Measurements from ENCODE around the gene CCDC85B. TPM values are rescaled to one million over a fixed set of nuclear protein-coding genes. Genes with fewer than 3 reads are reported as not detected.

The CCDC85B gene
- total and polyA plus RNA-seq, 4 donors, result 15.7 to 53.9 (median 36.8) TPM

GRCh38 chr11:65867284-65868071 lies 23.0 kb upstream of the CCDC85B start:
- H3K9me3 ChIP-seq (ENCODE audit: control insufficient read depth, insufficient read depth, low read length), result no peaks in the 10 kb centered on the region
- peaks cover 29% of the 10 kb centered on the region for H3K4me1 ChIP-seq (ENCODE audit: control insufficient read depth, insufficient read depth, low read length)
- peaks cover 81% of the 10 kb centered on the region for H3K36me3 ChIP-seq (ENCODE audit: control insufficient read depth, insufficient read depth, low read length)
- 20% methylated on average over 19 of the region's 29 CpGs for WGBS (ENCODE audit: insufficient coverage)
- no peaks in the 10 kb centered on the region for H3K27me3 ChIP-seq (ENCODE audit: control insufficient read depth, insufficient read depth, low read length)
- peak in 2 of 6 donors; percentile 63 to 76 for DNase-seq (ENCODE audit: low read depth in 4 of 6, low spot score in 6 of 6)
- no peak overlapping the region for H3K4me3 ChIP-seq (ENCODE audit: low read depth, low read length)
- H3K27ac ChIP-seq (ENCODE audit: low read depth, low read length), result no peak overlapping the region

DNA sequence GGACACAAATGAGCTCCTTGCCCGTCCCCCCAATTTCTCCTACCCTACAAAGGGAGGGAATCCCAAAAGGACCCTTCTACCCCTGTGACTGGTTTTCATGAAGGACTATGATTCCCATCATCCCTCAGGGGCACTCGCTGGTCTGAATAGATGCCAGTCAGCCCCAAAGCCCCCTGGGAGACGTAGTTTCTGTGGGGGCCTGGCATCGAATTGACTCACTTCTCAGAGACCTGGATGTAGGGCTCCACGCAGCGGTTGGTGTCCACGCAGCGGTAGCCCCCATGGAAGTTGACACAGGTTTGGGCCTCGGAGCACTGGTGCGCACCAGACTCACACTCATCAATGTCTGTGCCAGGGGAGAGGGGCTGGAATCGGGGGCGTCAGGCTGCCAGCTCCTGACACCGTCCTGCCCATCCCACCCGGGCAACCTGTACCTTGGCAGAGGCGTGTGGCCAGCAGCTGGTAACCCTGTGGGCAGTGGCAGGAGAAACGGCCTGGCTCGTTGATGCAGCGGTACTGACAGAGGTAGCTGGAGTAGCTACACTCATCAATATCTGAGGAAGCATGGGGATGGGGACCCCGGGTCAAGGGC lies 22.3 kb upstream of the CCDC85B start:
- Histone ChIP-seq H3K4me1 (ENCODE audit: control insufficient read depth, insufficient read depth, low read length) (peaks cover 30% of the 10 kb centered on the region), H3K4me3 (ENCODE audit: low read depth, low read length) (no peak overlapping the region), H3K9me3 (ENCODE audit: control insufficient read depth, insufficient read depth, low read length) (no peaks in the 10 kb centered on the region), H3K27ac (ENCODE audit: low read depth, low read length) (no peak overlapping the region), H3K36me3 (ENCODE audit: control insufficient read depth, insufficient read depth, low read length) (peaks cover 74% of the 10 kb centered on the region), H3K27me3 (ENCODE audit: control insufficient read depth, insufficient read depth, low read length) (no peaks in the 10 kb centered on the region)
- DNase-seq (ENCODE audit: low read depth in 4 of 6, low spot score in 6 of 6), result peak in 2 of 6 donors; percentile 82 to 90
- WGBS (ENCODE audit: insufficient coverage), result 59% methylated on average over 17 of the region's 19 CpGs

DNA sequence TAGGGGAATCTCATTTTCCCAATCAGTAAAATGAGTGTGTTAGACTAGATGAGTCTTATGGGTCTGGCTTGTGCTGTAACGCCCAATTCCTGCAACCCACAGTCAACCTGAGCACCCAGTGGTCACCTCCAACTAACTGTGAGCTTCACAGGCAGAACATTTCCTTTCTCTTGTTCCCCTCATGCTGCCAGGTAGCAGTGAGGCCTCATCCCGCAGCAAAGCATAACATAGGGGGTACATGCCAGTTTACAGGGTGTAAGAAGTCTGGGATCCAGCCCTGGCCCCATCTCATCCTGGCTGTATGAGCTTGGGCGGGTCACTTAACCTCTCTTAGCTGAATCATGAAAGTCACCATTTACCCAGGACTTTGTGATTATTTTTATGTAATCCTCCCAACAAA lies 21.6 kb upstream of the CCDC85B start:
- no peaks in the 10 kb centered on the region for H3K27me3 ChIP-seq (ENCODE audit: control insufficient read depth, insufficient read depth, low read length)
- peaks cover 37% of the 10 kb centered on the region for H3K4me1 ChIP-seq (ENCODE audit: control insufficient read depth, insufficient read depth, low read length)
- no peak for DNase-seq (ENCODE audit: low read depth in 4 of 6, low spot score in 6 of 6)
- no peaks in the 10 kb centered on the region for H3K9me3 ChIP-seq (ENCODE audit: control insufficient read depth, insufficient read depth, low read length)
- H3K4me3 ChIP-seq (ENCODE audit: low read depth, low read length), result no peak overlapping the region
- H3K36me3 ChIP-seq (ENCODE audit: control insufficient read depth, insufficient read depth, low read length), result peaks cover 67% of the 10 kb centered on the region
- whole genome bisulfite sequencing (ENCODE audit: insufficient coverage), result 100% methylated on average over 2 of the region's 3 CpGs
- no peak overlapping the region for H3K27ac ChIP-seq (ENCODE audit: low read depth, low read length)

DNA sequence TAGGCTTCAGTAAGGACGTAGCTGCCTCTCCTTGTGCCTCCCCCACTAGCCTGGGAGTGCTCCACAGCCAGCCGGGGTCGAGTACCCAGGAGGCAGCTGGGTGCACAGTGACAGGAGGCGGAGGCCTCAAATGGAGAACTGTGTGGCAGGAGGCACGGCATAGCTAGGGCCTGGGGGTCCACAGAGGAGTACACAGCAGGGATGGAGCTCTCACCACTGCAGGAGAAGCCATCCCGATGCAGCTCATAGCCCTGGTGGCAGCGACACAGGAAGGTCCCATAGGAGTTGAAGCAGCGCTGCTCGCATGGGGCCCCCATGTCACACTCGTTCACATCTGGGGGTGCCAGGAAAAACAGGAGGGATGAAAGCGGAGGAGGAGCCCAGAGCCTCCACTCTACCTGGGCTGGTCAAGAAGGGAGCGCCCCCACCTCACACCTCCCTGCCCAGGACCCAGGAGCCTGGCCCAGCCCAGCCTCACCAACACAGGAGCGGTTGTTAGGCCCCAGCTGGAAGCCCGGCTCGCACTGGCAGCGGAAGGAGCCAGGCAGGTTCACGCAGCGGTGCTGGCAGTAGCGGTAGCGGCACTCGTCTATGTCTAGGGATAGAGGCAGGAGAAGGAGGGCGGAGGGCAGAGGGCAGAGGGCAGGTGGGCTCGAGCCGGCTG lies 20.7 kb upstream of the CCDC85B start:
- H3K27me3 ChIP-seq (ENCODE audit: control insufficient read depth, insufficient read depth, low read length), result no peaks in the 10 kb centered on the region
- no peaks in the 10 kb centered on the region for H3K9me3 ChIP-seq (ENCODE audit: control insufficient read depth, insufficient read depth, low read length)
- WGBS (ENCODE audit: insufficient coverage), result 82% methylated on average over 19 of the region's 24 CpGs
- no peak overlapping the region for H3K27ac ChIP-seq (ENCODE audit: low read depth, low read length)
- H3K4me1 ChIP-seq (ENCODE audit: control insufficient read depth, insufficient read depth, low read length), result peaks cover 39% of the 10 kb centered on the region
- H3K36me3 ChIP-seq (ENCODE audit: control insufficient read depth, insufficient read depth, low read length), result peaks cover 58% of the 10 kb centered on the region
- no peak for DNase-seq (ENCODE audit: low read depth in 4 of 6, low spot score in 6 of 6)
- H3K4me3 ChIP-seq (ENCODE audit: low read depth, low read length), result no peak overlapping the region

- no peaks in the 10 kb centered on the region for H3K9me3 ChIP-seq (ENCODE audit: control insufficient read depth, insufficient read depth, low read length)
- H3K36me3 ChIP-seq (ENCODE audit: control insufficient read depth, insufficient read depth, low read length), result peaks cover 53% of the 10 kb centered on the region
- no peak overlapping the region for H3K27ac ChIP-seq (ENCODE audit: low read depth, low read length)
- peaks cover 39% of the 10 kb centered on the region for H3K4me1 ChIP-seq (ENCODE audit: control insufficient read depth, insufficient read depth, low read length)
- no peak overlapping the region for H3K4me3 ChIP-seq (ENCODE audit: low read depth, low read length)
- no peaks in the 10 kb centered on the region for H3K27me3 ChIP-seq (ENCODE audit: control insufficient read depth, insufficient read depth, low read length)
- WGBS (ENCODE audit: insufficient coverage), result 92% methylated on average over 9 of the region's 11 CpGs
- DNase-seq (ENCODE audit: low read depth in 4 of 6, low spot score in 6 of 6), result no peak
Observed at GRCh38 chr11:65870307-65870658, 20.2 kb upstream of the CCDC85B start.

DNA sequence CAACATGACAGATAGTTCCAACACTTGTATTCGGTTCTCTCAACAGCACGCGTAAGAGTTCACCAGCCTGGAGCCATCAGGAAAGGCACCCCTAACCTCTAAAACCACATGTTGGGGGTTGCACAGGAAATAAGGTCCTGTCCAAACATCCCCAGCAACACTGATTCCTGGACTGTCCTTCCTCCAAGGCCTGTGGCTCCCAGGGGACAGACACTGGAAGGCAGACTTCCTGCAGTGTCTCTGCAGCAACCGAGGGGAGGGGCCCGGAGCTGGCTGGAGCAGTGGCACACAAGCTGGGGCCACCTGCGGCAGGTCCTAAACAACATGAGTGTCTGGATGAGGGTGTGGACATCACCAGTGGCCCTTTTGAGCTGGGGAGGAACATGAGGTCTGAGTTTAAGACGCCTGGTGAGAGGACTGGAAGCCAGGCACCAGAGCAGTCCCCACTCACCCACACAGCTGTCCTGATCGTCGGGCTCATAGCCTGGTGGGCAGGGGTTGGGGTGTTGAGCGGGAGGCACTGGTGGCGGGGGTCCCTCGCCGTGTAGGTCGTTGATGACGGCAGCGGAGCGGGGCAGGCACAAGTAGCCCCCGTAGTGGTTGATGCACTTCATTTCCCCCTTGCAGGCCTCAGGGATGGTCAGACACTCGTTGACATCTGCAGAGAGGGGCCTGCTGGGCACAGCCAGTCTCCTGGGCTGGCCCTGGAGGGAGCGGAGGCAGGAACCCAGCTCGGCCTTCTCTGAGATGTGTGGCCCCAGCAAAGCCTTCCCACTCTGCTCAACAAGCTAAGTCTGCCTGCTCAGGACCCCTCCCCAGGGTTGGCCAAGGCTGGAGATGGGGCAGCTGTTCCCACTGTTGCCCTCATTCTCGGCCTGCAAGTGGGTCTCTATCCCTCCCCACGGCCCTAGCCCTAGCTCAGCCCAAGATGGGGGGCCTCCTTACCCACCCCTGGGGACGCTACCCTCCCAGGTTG lies 19.5 kb upstream of the CCDC85B start:
- WGBS (ENCODE audit: insufficient coverage), result 78% methylated on average over 20 of the region's 24 CpGs
- Histone ChIP-seq H3K36me3 (ENCODE audit: control insufficient read depth, insufficient read depth, low read length) (peaks cover 46% of the 10 kb centered on the region), H3K4me1 (ENCODE audit: control insufficient read depth, insufficient read depth, low read length) (peaks cover 39% of the 10 kb centered on the region), H3K9me3 (ENCODE audit: control insufficient read depth, insufficient read depth, low read length) (no peaks in the 10 kb centered on the region), H3K27ac (ENCODE audit: low read depth, low read length) (no peak overlapping the region), H3K4me3 (ENCODE audit: low read depth, low read length) (no peak overlapping the region), H3K27me3 (ENCODE audit: control insufficient read depth, insufficient read depth, low read length) (no peaks in the 10 kb centered on the region)
- no peak for DNase-seq (ENCODE audit: low read depth in 4 of 6, low spot score in 6 of 6)

DNA sequence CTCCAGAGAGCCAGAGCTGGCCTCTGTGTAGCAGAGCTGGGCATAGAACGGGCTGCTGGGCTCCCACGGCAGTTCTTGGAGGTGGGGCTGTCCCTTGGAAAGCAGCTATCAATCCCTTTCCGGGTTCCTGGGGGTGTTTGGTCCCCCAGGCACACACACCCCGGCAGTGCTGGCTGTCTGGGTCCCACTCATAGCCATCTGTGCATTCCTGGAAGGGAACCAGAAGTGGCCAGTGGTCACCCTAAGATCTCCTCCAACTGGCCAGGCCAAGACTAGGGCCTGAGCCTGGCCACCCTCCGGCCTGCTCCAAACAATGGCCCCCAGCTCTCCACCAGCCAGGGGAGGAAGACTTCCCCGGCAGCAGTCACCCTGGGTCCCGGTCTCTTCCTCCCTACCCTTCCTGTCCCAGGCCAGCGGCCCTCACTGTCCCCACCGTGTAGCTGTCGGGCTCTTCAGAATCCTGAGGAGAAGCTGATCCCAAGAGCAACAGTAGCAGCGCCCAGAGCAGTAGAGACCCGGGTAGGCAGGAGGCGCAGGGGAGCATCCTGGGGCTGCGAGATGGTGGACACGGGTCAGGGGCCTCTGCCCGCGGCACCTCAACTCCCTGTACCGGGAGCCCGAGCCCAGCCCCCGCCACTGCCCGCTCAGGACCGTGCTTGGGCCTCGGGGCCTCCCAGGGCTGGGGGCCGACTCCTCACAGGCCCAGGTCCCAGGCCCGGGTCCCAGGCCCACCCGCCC lies 18.5 kb upstream of the CCDC85B start:
- Histone ChIP-seq H3K4me3 (ENCODE audit: low read depth, low read length) (peak overlapping the region; percentile 46), H3K27me3 (ENCODE audit: control insufficient read depth, insufficient read depth, low read length) (no peaks in the 10 kb centered on the region), H3K36me3 (ENCODE audit: control insufficient read depth, insufficient read depth, low read length) (peaks cover 38% of the 10 kb centered on the region), H3K27ac (ENCODE audit: low read depth, low read length) (peak overlapping the region; percentile 58), H3K4me1 (ENCODE audit: control insufficient read depth, insufficient read depth, low read length) (peaks cover 39% of the 10 kb centered on the region), H3K9me3 (ENCODE audit: control insufficient read depth, insufficient read depth, low read length) (no peaks in the 10 kb centered on the region)
- DNase-seq (ENCODE audit: low read depth in 4 of 6, low spot score in 6 of 6), result peak in 1 of 6 donors; percentile 41
- 20% methylated on average over 26 of the region's 26 CpGs for WGBS (ENCODE audit: insufficient coverage)

GRCh38 chr11:65872586-65873317 lies 17.7 kb upstream of the CCDC85B start, which contains the start of gene EFEMP2:
TSS of gene EFEMP2 (minus strand) at chr11:65872800. CDS start at chr11:65872354, 446 bp downstream.
- Histone ChIP-seq H3K36me3 (ENCODE audit: control insufficient read depth, insufficient read depth, low read length) (peaks cover 31% of the 10 kb centered on the region), H3K4me3 (ENCODE audit: low read depth, low read length) (peak within 1 kb of the TSS; percentile 51), H3K27ac (ENCODE audit: low read depth, low read length) (peak within 1 kb of the TSS; percentile 89), H3K4me1 (ENCODE audit: control insufficient read depth, insufficient read depth, low read length) (peaks cover 39% of the 10 kb centered on the region), H3K9me3 (ENCODE audit: control insufficient read depth, insufficient read depth, low read length) (no peaks in the 10 kb centered on the region), H3K27me3 (ENCODE audit: control insufficient read depth, insufficient read depth, low read length) (no peaks in the 10 kb centered on the region)
- under 1% methylated on average over 69 of the region's 69 CpGs for WGBS (ENCODE audit: insufficient coverage)
- peak in 2 of 6 donors; percentile 51 to 75 for DNase-seq (ENCODE audit: low read depth in 4 of 6, low spot score in 6 of 6)

Measured in spinal cord (tissue), 10 donors.